NB4 (cell line): Measurements from ENCODE around the gene MTA2.
"Not testable (repeated sequence)": the region's sequence is repeated elsewhere in the genome, so short reads cannot be mapped to it uniquely, and the experiment has no call there.

Experiments used
- DNase-seq: peaks from one replicate; pipeline ENCODE4 v3.0.0; 2010; ENCODE audit warnings: low read depth
- H3K4me3 ChIP-seq: one replicate; pipeline ENCODE4 v1.5.1; 2011; ENCODE audit warnings: mild to moderate bottlenecking, low read depth, low read length, moderate library complexity
- MYC ChIP-seq: IDR thresholded peaks from 2 replicates; pipeline ENCODE4 v1.6.1; 2011; ENCODE audit warnings: low read depth, low read length
- POLR2A ChIP-seq: IDR thresholded peaks from 2 replicates; pipeline ENCODE4 v1.6.1; 2011; ENCODE audit warnings: mild to moderate bottlenecking; ENCODE audit not compliant: insufficient read length; ENCODE audit errors: extremely low read depth
- TF ChIP-seq, protein P1 (sequence below): IDR thresholded peaks from 2 replicates; pipeline ENCODE4 v1.6.1; 2011; ENCODE audit warnings: low read depth, low read length
- TF ChIP-seq, protein P2 (sequence below): IDR thresholded peaks from one replicate; pipeline ENCODE4 v1.5.1; 2012; ENCODE audit warnings: low read depth, low read length

MTA2 gene

GRCh38 chr11:62591448-62592145 lies 10.1 kb downstream of the MTA2 start, which contains the start of gene TUT1:
Gene TUT1 (minus strand): TSS chr11:62591523. CDS start chr11:62591485, 38 bp downstream.
- H3K4me3 ChIP-seq, result peak within 1 kb of the TSS; percentile 97
- peak; percentile 97 for TF ChIP-seq POLR2A
- peak; percentile 99 for TF ChIP-seq MYC
- TF ChIP-seq, protein P1, sequence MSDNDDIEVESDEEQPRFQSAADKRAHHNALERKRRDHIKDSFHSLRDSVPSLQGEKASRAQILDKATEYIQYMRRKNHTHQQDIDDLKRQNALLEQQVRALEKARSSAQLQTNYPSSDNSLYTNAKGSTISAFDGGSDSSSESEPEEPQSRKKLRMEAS, result peak; percentile 92
- TF ChIP-seq, protein P2, sequence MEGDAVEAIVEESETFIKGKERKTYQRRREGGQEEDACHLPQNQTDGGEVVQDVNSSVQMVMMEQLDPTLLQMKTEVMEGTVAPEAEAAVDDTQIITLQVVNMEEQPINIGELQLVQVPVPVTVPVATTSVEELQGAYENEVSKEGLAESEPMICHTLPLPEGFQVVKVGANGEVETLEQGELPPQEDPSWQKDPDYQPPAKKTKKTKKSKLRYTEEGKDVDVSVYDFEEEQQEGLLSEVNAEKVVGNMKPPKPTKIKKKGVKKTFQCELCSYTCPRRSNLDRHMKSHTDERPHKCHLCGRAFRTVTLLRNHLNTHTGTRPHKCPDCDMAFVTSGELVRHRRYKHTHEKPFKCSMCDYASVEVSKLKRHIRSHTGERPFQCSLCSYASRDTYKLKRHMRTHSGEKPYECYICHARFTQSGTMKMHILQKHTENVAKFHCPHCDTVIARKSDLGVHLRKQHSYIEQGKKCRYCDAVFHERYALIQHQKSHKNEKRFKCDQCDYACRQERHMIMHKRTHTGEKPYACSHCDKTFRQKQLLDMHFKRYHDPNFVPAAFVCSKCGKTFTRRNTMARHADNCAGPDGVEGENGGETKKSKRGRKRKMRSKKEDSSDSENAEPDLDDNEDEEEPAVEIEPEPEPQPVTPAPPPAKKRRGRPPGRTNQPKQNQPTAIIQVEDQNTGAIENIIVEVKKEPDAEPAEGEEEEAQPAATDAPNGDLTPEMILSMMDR, result no peak
- DNase-seq, result peak; percentile 100

DNA sequence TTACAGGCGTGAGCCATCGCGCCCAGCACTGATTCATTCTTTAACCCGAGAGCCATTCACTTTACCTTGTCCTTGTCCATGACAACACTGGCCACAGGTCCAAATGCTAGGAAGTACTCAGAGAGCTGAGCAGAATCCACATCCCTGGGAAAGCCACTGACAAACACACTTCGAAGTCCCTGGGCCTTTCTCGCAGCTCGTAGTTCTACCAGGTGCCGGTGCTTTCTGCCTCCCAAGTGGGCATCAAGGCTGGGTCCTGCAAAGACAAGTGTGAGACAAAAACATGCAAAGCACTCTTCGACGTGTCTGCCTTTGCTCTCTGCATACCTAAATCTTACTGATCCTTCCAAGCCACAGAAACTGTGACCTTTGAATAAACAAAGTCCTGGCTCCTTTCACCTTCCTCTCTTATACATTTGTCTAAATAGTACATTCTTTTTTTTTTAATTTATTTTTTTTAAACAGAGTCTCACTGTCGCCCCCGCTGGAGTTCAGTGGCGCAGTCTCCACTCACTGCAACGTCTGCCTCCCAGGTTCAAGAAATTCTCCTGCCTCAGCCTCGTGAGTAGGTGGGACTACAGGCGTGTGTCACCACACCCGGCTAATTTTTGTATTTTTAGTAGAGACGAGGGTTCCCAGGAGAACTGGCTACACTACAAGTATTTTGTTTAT lies 12.6 kb downstream of the MTA2 start:
- TF ChIP-seq, protein P2, result peak; percentile 46
- TF ChIP-seq POLR2A, result no peak
- H3K4me3 ChIP-seq, result no peak overlapping the region
- peak; percentile 44 for DNase-seq

DNA sequence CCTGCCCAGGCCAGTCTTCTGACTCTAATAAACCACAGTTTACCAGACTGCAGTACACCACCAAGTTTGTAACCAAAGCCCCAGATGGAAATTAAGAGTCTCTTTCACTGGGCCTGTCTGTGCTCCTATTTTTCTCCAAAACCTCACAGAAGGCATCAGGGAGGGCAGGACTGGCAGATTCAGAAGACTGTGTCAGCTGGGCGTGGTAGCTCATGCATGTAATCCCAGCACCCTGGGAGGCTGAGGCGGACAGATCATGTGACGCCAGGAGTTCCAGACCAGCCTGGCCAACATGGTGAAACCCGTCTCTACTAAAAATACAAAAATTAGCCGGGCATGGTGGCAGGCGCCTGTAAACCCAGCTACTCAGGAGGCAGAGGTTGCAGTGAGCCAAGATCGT lies 16.3 kb downstream of the MTA2 start:
- DNase-seq, H3K4me3 ChIP-seq: not testable (repeated sequence)

DNA sequence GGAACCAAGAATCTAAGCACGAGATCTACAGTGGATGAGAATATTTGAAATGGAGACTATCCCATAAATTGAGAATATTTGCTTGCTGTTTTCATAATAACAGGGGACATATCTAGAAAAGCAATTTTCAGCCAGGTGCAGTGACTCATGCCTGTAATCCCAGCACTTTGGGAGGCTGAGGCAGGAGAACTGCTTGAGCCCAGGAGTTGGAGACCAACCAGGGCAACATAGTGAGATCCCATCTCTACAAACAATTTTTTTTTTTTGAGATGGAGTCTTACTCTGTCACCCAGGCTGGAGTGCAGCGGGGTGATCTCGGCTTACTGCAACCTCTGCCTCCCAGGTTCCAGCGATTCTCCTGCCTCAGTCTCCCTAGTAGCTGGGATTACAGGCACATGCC lies 19.9 kb downstream of the MTA2 start:
- H3K4me3 ChIP-seq, DNase-seq: not testable (repeated sequence)

DNA sequence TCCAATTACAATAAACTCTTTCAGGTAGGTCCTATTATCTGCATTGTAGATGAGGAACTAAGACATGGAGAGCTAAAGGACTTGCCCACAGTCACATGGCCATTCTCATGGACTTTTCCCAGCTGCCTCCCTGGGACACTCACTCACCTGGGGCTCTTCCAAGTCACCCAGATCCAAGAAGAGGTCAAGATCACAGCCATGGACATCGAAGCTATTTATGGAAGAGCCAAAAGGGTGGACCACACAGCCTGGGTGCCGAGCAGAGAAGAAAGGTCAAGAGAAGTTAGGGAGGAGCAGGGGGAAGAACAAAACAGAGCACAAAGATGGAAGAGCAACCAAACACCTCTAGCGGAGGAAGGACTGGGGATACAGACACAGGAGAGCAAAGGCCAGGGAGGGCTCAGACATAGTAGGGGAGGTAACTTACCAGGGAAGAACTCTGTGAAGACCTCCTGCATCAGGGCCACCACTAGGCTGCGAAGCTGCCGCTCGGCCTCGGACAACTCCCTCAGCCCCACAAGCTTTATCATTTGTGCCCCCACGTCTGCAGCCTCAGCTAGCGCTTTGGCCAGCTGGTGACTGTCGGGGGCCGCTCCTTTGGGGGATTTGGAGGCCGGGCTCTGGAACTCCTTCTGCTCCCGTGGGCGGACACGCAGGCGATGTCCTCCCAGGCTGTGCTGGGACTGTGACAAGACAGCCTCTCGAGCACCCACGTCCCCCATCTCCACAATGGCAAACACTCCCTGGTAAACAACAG lies 20.5 kb downstream of the MTA2 start:
- DNase-seq, result no peak
- H3K4me3 ChIP-seq, result no peak overlapping the region
- TF ChIP-seq MYC, result no peak
- no peak for TF ChIP-seq POLR2A
- TF ChIP-seq, protein P2, result no peak
- TF ChIP-seq, protein P1, result no peak

- DNase-seq, result no peak
- TF ChIP-seq, protein P2, result no peak
- no peak for TF ChIP-seq MYC
- TF ChIP-seq POLR2A, result no peak
- TF ChIP-seq, protein P1, result no peak
- H3K4me3 ChIP-seq, result no peak overlapping the region
These were observed 22.4 kb downstream of the MTA2 start for GRCh38 chr11:62579252-62579651.

DNA sequence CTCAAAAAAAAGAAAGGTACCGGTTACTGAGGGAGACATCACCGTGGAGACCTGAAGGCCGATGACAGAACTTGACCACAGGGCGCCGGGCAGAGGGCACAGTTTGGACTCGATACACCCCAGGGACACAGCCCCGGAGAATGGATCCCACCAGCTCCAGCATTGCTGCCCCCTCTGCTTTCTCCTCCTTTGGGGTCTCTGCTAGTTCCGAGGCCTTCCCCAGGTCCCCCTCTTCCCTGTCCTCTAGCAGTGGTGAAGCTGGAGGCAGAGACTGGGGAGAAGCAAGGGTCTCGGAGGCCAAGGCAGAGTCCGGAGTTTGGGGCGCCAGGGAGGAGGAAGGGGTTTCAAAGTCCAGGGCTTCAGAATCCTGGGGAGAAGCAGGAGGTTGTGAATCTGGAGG lies 23.1 kb downstream of the MTA2 start:
- H3K4me3 ChIP-seq, result no peak overlapping the region
- TF ChIP-seq POLR2A, result no peak
- TF ChIP-seq, protein P2, result no peak
- TF ChIP-seq, protein P1, result no peak
- TF ChIP-seq MYC, result no peak
- DNase-seq, result no peak
